H1 (cell line): ENCODE measurements around the gene CHSY1. TPM values are rescaled to one million over a fixed set of nuclear protein-coding genes. Genes with fewer than 3 reads are reported as not detected.

Source experiments
- CTCF ChIA-PET: fragments of 300-600 bp; sonication (Branson Sonifier 250); formaldehyde crosslinking; loops from one replicate; lab custom pipeline; 2021; ENCODE audit not compliant: partially characterized antibody; lab: Charles Lee
- POLR2A ChIA-PET: fragments of 300-600 bp; sonication (Branson Sonifier 250); formaldehyde crosslinking; loops from one replicate; lab custom pipeline; 2021; ENCODE audit warnings: inconsistent platforms; ENCODE audit not compliant: partially characterized antibody; lab: Charles Lee
- DNase-seq, 2 experiments: peaks; one replicate each; pipeline versions ENCODE4 v3.0.0 to v3.0.0-alpha.2; 2010 to 2022; ENCODE audit warnings: low spot score in 2 of 2, low read depth in 1 of 2, mixed read lengths in 1 of 2
- FAIRE-seq: peaks from 2 replicates; lab custom pipeline; 2011; peaks lifted over from hg19 to GRCh38; lab: Jason Lieb, UNC
- H2AFZ ChIP-seq: 2 replicates; pipeline ENCODE4 v1.8.1; 2012; ENCODE audit warnings: low read length, inconsistent platforms
- H2AK5ac ChIP-seq: 2 replicates; pipeline ENCODE4 v1.6.1; 2013; ENCODE audit warnings: low read depth, low read length
- H2BK120ac ChIP-seq: replicated peaks from 2 replicates; pipeline ENCODE3; 2013; ENCODE audit warnings: low read depth, low read length, inconsistent platforms
- H2BK12ac ChIP-seq: 2 replicates; pipeline ENCODE4 v1.6.1; 2013; ENCODE audit warnings: low read depth, low read length
- H2BK15ac ChIP-seq: 2 replicates; pipeline ENCODE4 v1.6.1; 2013; ENCODE audit warnings: low read length
- H2BK20ac ChIP-seq: 2 replicates; pipeline ENCODE4 v1.6.1; 2013; ENCODE audit warnings: low read length
- H2BK5ac ChIP-seq: 2 replicates; pipeline ENCODE4 v1.6.1; 2013; ENCODE audit warnings: low read depth, low read length
- H3K14ac ChIP-seq: 2 replicates; pipeline ENCODE4 v1.6.1; 2013; ENCODE audit warnings: inconsistent platforms; ENCODE audit not compliant: insufficient read length
- H3K18ac ChIP-seq: 2 replicates; pipeline ENCODE4 v1.6.1; 2013; ENCODE audit warnings: low read length; ENCODE audit errors: extremely low read depth
- H3K23ac ChIP-seq: 2 replicates; pipeline ENCODE4 v1.6.1; 2013; ENCODE audit warnings: inconsistent platforms; ENCODE audit not compliant: insufficient read length
- H3K23me2 ChIP-seq: 2 replicates; pipeline ENCODE4 v1.6.1; 2013; ENCODE audit warnings: low read depth, low read length
- H3K27ac ChIP-seq: 2 replicates; pipeline ENCODE4 v1.6.1; 2011; ENCODE audit warnings: low read depth, low read length, inconsistent platforms
- H3K27me3 ChIP-seq, 4 experiments: replicated peaks in 1 of 4; 1 replicate in 1 of 4; 2 replicates in 3 of 4; pipeline versions ENCODE4 v1.6.1 to v1.8.1; 2011 to 2013; ENCODE audit warnings: low read length in 3 of 4, mild to moderate bottlenecking in 3 of 4, inconsistent platforms in 2 of 4, mixed read lengths in 2 of 4, moderate library complexity in 1 of 4; ENCODE audit not compliant: control insufficient read depth in 3 of 4, insufficient read depth in 3 of 4; ENCODE audit errors: extremely low read depth in 1 of 4
- H3K36me3 ChIP-seq, 4 experiments: 2 replicates each; pipeline versions ENCODE4 v1.6.1 to v1.8.1; 2011 to 2013; ENCODE audit warnings: mild to moderate bottlenecking in 4 of 4, low read length in 3 of 4, moderate library complexity in 2 of 4, control low read depth in 1 of 4, inconsistent platforms in 1 of 4; ENCODE audit not compliant: insufficient read depth in 4 of 4, control insufficient read depth in 2 of 4
- H3K4ac ChIP-seq: replicated peaks from 2 replicates; pipeline ENCODE3; 2013; ENCODE audit warnings: low read length, low read depth, mixed read lengths, inconsistent platforms; ENCODE audit not compliant: insufficient read length
- H3K4me1 ChIP-seq, 4 experiments: replicated peaks in 1 of 4; 1 replicate in 1 of 4; 2 replicates in 3 of 4; pipeline versions ENCODE4 v1.6.1 to v1.8.1; 2011 to 2013; ENCODE audit warnings: low read length in 3 of 4, inconsistent platforms in 2 of 4, mixed read lengths in 1 of 4; ENCODE audit not compliant: insufficient read depth in 4 of 4, control insufficient read depth in 3 of 4
- H3K4me2 ChIP-seq, 2 experiments: 2 replicates each; pipeline versions ENCODE4 v1.6.1 to v1.8.1; 2011 to 2013; ENCODE audit warnings: low read depth in 2 of 2, low read length in 2 of 2, control low read depth in 1 of 2, inconsistent platforms in 1 of 2, mild to moderate bottlenecking in 1 of 2; ENCODE audit not compliant: insufficient read depth in 1 of 2
- H3K4me3 ChIP-seq, 4 experiments: fragments of 200-600, 300-600 bp in 1 of 4; sonication (generic), shearing (Covaris generic), sonication (Bioruptor Twin) in 1 of 4; 2 replicates each; pipeline versions ENCODE4 v1.5.1 to v1.8.1; 2011 to 2016; ENCODE audit warnings: low read length in 4 of 4, low read depth in 3 of 4, control low read depth in 2 of 4, inconsistent platforms in 2 of 4, mild to moderate bottlenecking in 2 of 4, mixed read lengths in 1 of 4, moderate library complexity in 1 of 4; ENCODE audit not compliant: insufficient read depth in 2 of 4; ENCODE audit errors: extremely low read depth in 1 of 4
- H3K56ac ChIP-seq: replicated peaks from 2 replicates; pipeline ENCODE3; 2013; ENCODE audit warnings: low read depth, mild to moderate bottlenecking, mixed read lengths, low read length, inconsistent platforms; ENCODE audit not compliant: insufficient read length
- H3K79me1 ChIP-seq: 2 replicates; pipeline ENCODE4 v1.6.1; 2013; ENCODE audit warnings: low read depth, low read length, control low read depth
- H3K79me2 ChIP-seq, 2 experiments: 2 replicates each; pipeline versions ENCODE4 v1.6.1 to v1.8.1; 2012 to 2013; ENCODE audit warnings: low read length in 2 of 2, mild to moderate bottlenecking in 2 of 2, inconsistent platforms in 1 of 2; ENCODE audit not compliant: insufficient read depth in 2 of 2, control insufficient read depth in 1 of 2
- H3K9ac ChIP-seq, 4 experiments: replicated peaks in 1 of 4; 1 replicate in 1 of 4; 2 replicates in 3 of 4; pipeline versions ENCODE4 v1.6.1 to v1.8.1; 2011 to 2013; ENCODE audit warnings: low read depth in 3 of 4, low read length in 3 of 4, control low read depth in 2 of 4, mild to moderate bottlenecking in 2 of 4, moderate library complexity in 2 of 4, inconsistent platforms in 1 of 4; ENCODE audit errors: extremely low read depth in 1 of 4
- H3K9me3 ChIP-seq, 2 experiments: 2 replicates each; pipeline versions ENCODE4 v1.6.1 to v1.8.1; 2012 to 2013; ENCODE audit warnings: mild to moderate bottlenecking in 2 of 2, moderate library complexity in 2 of 2, control low read depth in 1 of 2, inconsistent platforms in 1 of 2, low read depth in 1 of 2, low read length in 1 of 2, mixed read lengths in 1 of 2; ENCODE audit not compliant: insufficient read depth in 2 of 2
- H4K20me1 ChIP-seq, 2 experiments: replicated peaks in 1 of 2; 2 replicates each; pipeline versions ENCODE3 to v1.8.1; 2011 to 2013; ENCODE audit warnings: inconsistent platforms in 2 of 2, low read length in 2 of 2, mild to moderate bottlenecking in 1 of 2; ENCODE audit not compliant: insufficient read depth in 2 of 2, control insufficient read depth in 1 of 2
- H4K5ac ChIP-seq: 2 replicates; pipeline ENCODE4 v1.6.1; 2013; ENCODE audit warnings: low read length, low read depth, mixed read lengths, inconsistent platforms; ENCODE audit not compliant: insufficient read length
- H4K8ac ChIP-seq: 2 replicates; pipeline ENCODE4 v1.8.0; 2013; ENCODE audit warnings: mild to moderate bottlenecking, moderate library complexity, low read length, inconsistent platforms; ENCODE audit not compliant: insufficient read depth; ENCODE audit errors: extremely low read depth
- H4K91ac ChIP-seq: replicated peaks from 2 replicates; pipeline ENCODE3; 2013; ENCODE audit warnings: low read length, mixed read lengths, inconsistent platforms; ENCODE audit not compliant: insufficient read length
- POLR2A ChIP-seq, 2 experiments: IDR thresholded peaks; 1 replicate in 1 of 2; 2 replicates in 1 of 2; pipeline ENCODE4 v1.6.1; 2011; ENCODE audit warnings: low read depth in 2 of 2, low read length in 2 of 2, mild to moderate bottlenecking in 2 of 2; ENCODE audit errors: control extremely low read depth in 1 of 2
- WGBS, 2 experiments: shearing (Covaris generic) in 1 of 2; methylation state at CpG; one replicate each; pipeline versions ENCODE4 v1.1.6 to v1.1.7; 2013 to 2015; ENCODE audit warnings: low lambda C conversion rate in 2 of 2, mixed read lengths in 2 of 2, inconsistent platforms in 1 of 2, low coverage in 1 of 2, missing lambda C conversion rate in 1 of 2; ENCODE audit not compliant: insufficient replicate concordance in 2 of 2, insufficient coverage in 1 of 2, insufficient read length in 1 of 2; ENCODE audit errors: extremely low coverage in 1 of 2, missing lambda C conversion rate in 1 of 2; 5-methylcytosine and 5-hydroxymethylcytosine counted together
- polyA plus RNA-seq, 7 experiments: library from polyadenylated mRNA; depleted of rRNA in 3 of 7; stranded (reverse) in 5 of 7; unstranded in 2 of 7; fragments of >200 nt in 5 of 7; fragments of 200-250 nt in 2 of 7; gene quantifications; 1 replicate in 5 of 7; 2 replicates in 1 of 7; 4 replicates in 1 of 7; pipeline versions ENCODE4 v1.2.1 to v1.2.3, GENCODE V29; 2011 to 2013; ENCODE audit warnings: missing spikeins in 2 of 7, mixed read lengths in 2 of 7
- total RNA-seq: library from RNA; stranded (reverse); fragmentation: NEBNext Ultra II Directional; extraction: Animal tissue kit (Norgen Biotek cat#: 25700); gene quantifications from 2 replicates; pipeline ENCODE4 v1.2.1, GENCODE V29; 2021

CHSY1 gene
- total and polyA plus RNA-seq, 2 of the 8 experiments (the other 6 are each of a cell fraction or from before 2014, with no cell fraction given): 24.9 to 60.7 TPM

- POLR2A ChIA-PET: interaction anchor here (1.2 to 1.6 kb wide), 2 partner anchors 10 to 20 kb away, joined by 3 to 6 read pairs; no protein-coding TSS in a partner anchor
- no peak overlapping the region for H2AK5ac ChIP-seq
- no peak overlapping the region for H4K91ac ChIP-seq
- H2AFZ ChIP-seq: no peak overlapping the region
- H3K27ac ChIP-seq: no peak overlapping the region
- H3K56ac ChIP-seq: no peak overlapping the region
- peaks cover 13% of the 10 kb centered on the region for H3K23me2 ChIP-seq
- peaks cover 0 to 3% (median 0%) of the 10 kb centered on the region in 4 experiments; a peak in 1 of 8 replicates for H3K36me3 ChIP-seq
- no peaks in the 10 kb centered on the region for H3K9me3 ChIP-seq
- H3K4me2 ChIP-seq: no peak overlapping the region; a peak in 1 of 4 replicates
- no peak for DNase-seq
- no peak for TF ChIP-seq POLR2A (IDR thresholded peaks at IDR 0.05; ENCODE audit: control extremely low read depth in 1 of 2, low read depth in 2 of 2, low read length in 2 of 2)
- 80% methylated on average over 3 of the region's 3 CpGs; no CpG with 5 or more reads in 1 of the 2 experiments for WGBS, 2 experiments
- H2BK12ac ChIP-seq: no peak overlapping the region
- H4K20me1 ChIP-seq: peaks cover 29 to 37% of the 10 kb centered on the region in 2 experiments
- H3K14ac ChIP-seq: no peak overlapping the region
- H3K18ac ChIP-seq: no peak overlapping the region
- H3K9ac ChIP-seq: no peak overlapping the region
- no peak overlapping the region for H2BK120ac ChIP-seq
- no peak overlapping the region for H4K8ac ChIP-seq
- H2BK15ac ChIP-seq: no peak overlapping the region
- CTCF ChIA-PET: interaction anchor here (0.6 to 2.5 kb wide), 12 partner anchors 10 to 440 kb away, joined by 3 to 12 read pairs (median 3); no protein-coding TSS in a partner anchor
- H2BK20ac ChIP-seq: no peak overlapping the region
- H3K23ac ChIP-seq: no peak overlapping the region
- H3K4me3 ChIP-seq: no peak overlapping the region
- peaks cover 7 to 20% (median 14%) of the 10 kb centered on the region in 4 experiments for H3K4me1 ChIP-seq
- peaks cover 44 to 81% of the 10 kb centered on the region in 2 experiments for H3K79me2 ChIP-seq
- H4K5ac ChIP-seq: no peak overlapping the region
- H3K79me1 ChIP-seq: peaks cover 15% of the 10 kb centered on the region
- no peak for FAIRE-seq
- H2BK5ac ChIP-seq: no peak overlapping the region
- H3K27me3 ChIP-seq: peaks cover 0 to 3% (median 0%) of the 10 kb centered on the region in 4 experiments; a peak in 3 of 7 replicates
- no peak overlapping the region for H3K4ac ChIP-seq
Observed at GRCh38 chr15:101248274-101248673, 3.6 kb downstream of the CHSY1 start.
